Measurements from ENCODE around the gene NCOA1.
"Not testable (repeated sequence)": the region's sequence is repeated elsewhere in the genome, so short reads cannot be mapped to it uniquely, and the experiment has no call there.

The NCOA1 gene

DNA sequence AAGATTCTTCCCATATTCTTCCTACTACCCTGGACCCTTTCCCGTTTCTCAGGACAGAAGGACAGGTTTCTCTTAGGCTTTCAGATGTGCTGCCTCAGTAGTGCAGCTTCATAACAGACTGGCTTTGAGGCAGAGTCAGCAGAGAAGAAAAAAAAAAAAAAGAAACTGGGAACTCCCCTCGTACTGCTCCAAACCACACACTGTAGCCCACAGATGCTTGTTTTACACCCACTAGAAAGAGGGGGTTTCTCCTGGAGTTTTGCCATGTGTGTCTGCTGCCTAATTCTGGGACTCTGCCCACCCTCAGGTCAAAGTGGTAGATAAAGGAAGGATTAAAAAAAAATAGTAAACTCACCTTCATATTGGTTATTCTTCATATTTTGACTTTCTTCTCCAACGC lies 95.9 kb downstream of the NCOA1 start:
- no peak for DNase-seq

DNA sequence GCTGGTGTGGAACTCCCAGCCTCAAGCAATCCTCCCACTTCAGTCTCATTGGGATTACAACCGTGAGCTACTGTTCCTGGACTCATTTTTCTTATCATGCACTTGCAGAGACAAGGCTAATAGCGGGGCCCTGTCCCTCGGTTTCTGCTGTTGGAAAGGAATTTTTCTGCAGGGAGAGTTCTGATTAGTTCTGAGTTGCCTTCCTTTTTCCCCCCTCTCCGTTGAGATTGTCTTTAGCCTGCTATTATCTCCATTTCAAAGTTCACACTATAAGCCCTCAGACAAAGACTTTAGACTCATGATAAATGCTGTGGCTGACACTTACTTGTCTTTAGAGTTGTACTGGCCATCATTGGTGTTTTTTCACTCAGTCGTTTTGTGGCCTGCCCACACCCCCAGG lies 97.2 kb downstream of the NCOA1 start:
- no peak for DNase-seq

DNA sequence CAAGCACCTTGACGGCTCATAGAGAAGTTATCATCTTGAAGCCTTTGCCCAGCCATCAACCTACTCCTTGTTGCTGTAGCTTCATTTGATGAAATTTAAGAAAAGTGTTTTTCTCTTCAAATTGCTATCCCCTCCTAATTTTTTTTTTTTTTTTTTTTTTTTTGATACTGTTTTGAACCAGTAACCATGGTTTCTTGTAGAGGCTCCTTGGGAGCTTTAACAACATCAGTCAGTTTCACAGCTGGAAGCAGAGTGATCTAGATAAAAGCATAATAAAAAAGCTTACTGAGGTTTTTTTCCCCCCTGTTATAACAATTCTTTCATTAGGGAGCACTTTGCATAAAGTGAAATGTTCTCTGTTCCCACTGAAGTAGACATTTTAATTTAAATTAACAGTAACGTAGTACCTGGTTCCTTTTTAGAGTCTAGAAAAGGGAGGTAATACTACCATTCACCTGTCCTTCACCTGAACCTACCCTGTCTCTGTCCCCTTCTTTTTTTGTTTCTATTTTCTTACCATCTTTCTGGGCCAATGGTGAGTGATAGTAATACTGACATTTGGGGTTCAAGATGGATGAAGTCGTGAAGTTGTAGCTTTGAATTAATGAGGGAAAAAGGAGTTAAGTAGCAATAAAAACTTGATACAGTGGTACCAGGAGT lies 101.5 kb downstream of the NCOA1 start:
- no peak for DNase-seq

DNA sequence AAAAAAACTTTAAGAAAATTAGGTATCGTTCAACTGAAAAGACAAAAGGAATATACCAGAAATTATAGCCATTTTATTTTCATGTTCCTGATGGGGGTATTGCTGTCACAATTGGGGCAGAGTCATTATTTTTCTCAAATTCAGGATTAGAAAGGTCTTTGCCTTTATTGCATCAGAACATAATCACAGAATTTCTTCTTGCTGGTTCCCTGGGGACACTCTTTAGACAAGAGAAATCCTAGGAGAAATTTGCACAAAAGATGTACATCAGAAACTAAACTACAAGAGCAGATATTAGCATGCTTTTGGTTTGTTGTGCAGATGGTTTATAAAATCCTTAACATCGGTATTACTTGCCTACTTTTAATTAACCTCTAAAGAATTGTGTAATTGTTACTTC lies 103.2 kb downstream of the NCOA1 start:
- no peak for DNase-seq

DNA sequence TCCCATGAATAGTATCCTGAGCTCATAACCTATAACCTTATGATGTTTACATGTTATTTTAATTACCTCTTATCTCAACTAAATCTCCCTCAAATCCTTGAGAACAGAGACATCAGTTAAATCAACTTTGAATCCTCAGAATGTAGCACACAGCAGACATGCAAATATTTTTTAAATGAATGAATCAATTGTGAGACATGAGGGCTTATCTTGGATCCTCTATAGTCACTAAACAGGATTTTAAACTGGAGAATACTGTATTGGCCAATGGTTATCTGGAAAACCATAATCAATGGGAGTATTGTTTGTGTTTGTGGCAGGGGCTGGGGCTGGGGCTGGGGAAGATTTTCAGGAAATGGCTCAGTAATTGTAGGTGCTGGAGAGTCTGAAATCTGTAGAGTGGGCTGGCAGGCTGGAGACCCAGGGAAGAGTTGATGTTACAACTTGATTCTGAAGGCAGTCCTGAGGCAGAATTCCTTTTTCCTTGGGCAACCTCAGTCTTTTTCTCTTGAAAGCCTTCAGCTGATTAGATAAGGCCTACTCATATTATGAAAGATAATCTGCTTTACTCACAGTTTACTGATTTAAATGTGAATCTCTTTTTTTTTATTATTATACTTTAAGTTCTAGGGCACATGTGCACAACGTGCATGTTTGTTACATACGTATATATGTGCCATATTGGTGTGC lies 106.3 kb downstream of the NCOA1 start:
- no peak for DNase-seq

DNA sequence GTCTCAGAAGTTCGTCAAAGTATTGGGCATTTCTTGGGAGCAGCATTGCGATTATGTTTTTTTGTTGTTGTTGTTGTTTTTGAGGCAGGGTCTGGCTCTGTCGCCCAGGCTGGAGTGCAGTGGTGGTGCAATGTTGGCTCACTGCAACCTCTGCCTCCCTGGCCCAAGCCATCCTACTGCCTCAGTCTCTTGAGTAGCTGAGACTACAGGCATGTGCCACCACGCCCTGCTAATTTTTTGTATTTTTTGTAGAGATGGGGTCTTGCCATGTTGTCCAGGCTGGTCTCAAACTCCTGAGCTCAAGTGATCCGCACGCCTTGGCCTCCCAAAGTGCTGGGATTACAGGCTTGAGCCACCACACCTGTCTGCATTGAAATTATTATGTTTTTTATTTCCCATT lies 109.1 kb downstream of the NCOA1 start:
- not testable (repeated sequence) for DNase-seq

DNA sequence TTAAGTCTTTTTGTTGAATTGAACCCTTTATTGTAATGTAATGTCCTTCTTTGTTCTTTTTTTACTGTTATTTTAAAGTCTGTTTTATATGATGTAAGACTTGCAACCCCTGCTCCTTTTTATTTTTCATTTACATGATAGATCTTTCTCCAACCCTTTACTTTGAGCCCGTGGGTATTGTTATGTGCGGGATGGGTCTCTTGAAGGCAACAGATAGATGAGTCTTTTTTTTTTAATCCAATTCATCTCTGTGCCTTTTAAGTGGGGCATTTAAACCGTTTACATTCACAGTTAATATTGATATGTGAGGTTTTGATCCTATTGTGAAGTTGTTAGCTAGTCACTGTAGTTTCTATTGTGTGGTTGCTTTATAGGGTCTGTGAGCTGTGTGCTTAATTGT lies 120.6 kb downstream of the NCOA1 start:
- no peak for DNase-seq

DNA sequence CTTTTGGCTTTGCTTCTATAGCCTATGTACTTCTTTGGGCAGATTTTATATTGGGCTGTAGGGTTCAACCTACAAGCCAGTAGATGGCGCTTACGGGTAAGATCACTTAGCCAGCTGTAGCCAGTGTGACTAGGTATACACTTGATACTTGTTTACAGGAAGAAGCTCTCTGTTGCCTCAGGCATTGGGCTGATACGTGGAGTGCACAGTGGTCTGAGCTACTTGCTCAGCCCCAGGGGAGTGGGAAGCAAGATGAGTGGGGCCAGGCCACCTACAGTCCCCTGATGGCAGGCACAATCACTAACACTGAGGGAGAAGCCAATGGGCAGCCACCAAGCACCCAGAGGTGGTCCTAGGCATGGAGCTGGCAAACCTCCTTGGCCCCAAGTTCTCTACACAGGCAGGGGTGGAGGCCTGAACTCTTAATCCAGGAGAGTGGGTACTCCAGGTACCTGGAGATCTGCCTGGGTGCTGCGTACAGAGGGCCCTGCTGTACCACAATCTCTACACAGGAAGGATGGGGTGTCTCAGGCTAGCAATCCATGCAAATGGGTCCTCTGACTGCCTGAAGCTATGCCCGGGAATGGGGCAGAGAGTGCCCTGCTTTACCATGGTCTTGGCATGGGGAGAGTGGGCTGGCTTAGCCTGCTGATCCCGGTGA lies 122.2 kb downstream of the NCOA1 start:
- no peak for DNase-seq

DNA sequence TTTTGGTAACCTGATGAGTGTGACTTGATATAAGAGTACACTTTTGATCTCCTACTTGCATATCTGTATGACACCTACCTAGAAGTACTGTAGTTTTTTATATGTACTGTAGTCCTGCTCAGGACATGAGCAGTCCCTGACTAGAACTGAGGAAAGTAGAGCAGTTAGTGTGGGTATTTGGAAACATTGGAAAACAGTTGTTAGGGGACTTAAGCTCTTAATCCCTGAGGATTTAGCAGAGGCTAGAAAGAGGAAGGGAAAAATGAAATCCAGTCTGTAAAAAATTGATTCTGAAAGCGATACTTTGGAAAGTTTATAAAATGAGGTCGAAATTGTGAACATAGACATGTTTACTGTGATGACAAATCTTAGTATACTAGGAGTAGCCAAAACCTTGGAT lies 125.6 kb downstream of the NCOA1 start:
- DNase-seq, result no peak

DNA sequence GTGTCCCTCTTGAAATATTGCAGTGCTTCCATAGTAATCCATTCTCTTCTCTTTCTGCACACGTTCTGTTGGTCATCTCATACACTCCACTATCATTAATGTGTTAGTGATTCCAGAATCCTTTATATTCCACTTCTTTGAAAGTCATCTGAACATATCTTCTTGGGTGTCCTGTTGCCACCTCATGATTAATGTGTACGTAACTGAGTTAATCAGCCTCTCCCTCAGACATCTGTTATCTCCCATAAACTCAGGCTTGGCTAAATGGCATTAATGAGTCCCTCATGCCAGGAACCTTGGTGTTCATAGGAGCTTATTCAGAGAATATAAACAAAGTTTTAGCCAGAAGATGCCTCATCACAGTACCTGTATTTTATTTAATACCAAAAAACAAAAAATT lies 126.4 kb downstream of the NCOA1 start:
- no peak for DNase-seq

DNA sequence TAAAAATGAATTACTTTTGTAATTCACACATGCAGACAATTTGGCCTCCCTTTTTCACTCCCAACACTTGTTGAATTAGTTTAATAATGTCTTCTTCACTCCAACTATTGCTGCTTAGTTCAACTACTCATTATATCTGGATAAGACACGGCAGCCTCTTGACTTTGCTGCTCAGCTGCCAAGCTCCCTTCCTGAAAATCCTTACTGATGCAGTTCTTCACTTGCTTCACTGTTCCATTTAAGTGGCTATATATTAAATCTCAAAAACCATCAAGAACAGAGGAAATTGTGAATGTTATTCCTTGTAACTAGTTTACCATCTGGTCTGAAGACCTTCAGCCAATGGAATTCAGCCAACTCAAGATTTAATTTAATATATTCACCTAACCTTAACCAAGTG lies 127.1 kb downstream of the NCOA1 start:
- no peak for DNase-seq

DNA sequence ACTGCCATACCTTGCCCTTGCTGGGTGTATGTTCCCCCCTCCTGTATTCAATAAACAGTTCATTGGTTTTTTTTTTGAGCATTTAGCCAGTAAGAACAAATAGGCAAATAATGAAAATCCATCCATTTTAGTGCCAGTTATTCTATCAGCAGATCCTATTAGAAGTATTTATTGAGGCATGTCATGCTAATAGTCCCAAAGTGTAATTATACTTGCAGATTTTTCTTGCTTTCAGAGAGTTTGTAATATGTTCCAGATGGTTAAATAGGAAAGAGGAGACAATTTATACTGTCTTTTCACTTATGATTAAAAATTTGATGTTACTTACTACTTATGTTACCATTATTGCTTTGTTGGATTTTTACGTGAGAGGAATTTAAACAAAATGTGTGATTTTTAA lies 127.6 kb downstream of the NCOA1 start:
- DNase-seq, result no peak

DNA sequence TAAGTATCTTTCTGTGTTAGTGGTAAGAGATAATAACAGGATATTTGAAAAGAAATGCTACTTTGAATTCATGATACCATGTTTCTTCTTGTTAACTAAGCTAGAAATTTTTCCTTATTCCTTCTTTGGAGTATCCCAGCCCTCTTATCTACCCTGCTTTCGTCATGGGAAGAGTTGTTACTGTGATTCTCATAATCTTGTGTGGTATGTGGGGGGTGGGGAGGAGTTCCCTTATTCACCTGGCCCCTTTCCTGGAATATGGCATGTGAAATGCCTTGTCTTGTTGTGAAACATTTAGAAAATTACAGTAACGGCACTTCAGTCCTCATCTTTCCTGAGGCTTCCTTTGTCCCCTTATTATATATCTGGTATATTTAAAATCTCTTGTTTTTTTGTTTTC lies 129.9 kb downstream of the NCOA1 start:
- DNase-seq, result no peak

DNA sequence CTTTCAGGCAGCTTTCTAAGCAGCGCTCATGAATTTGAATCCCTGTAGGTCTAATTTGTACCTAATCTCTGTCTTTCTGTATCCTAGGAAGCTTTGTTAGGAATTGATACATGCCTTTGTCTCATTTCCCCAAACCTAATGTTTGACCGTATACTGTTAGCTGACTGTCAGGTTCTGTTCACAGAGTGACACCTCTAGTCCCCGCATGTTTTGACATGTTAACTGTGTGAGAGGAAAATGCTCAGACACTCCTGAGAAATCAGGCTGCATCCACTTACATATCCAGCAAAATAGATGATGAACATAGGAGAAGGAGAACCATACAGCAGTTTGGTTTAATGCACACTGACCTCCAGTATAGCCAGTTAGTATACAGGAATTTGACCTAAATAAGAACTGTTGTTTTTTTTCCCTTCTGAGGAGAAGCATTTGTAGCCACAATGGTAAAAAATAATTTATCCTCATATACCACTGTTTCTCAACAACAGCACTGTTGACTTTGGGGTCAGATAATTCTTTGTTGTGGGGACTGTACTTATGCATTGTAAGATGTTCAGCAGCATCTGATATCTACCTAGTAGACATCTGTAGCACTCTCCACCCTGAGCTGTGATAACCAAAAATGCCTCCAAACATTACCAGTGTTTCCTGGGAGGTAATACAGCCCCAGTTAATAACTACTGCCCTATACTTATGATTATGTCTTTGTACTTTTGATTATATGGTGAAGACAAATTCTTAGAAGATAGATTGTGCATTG lies 130.9 kb downstream of the NCOA1 start:
- DNase-seq, result no peak

DNA sequence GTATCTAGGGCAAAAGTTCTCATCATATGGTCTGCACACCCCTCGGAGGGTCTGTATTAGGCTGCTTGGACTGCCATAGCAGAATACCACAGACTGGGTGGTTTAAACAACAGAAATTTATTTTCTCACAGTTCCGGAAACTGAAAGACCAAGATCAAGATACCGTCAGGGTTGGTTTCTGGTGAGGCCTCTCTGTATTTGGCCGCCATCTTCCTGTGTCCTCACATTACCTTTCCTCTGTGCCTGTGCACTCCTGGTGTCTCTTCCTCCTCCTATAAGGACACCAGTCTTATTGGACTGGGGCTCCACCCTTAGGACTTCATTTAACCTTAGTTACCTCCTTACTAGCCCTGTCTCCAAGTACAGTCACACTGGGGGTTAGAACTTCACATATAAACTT lies 132.5 kb downstream of the NCOA1 start:
- DNase-seq, result no peak

DNA sequence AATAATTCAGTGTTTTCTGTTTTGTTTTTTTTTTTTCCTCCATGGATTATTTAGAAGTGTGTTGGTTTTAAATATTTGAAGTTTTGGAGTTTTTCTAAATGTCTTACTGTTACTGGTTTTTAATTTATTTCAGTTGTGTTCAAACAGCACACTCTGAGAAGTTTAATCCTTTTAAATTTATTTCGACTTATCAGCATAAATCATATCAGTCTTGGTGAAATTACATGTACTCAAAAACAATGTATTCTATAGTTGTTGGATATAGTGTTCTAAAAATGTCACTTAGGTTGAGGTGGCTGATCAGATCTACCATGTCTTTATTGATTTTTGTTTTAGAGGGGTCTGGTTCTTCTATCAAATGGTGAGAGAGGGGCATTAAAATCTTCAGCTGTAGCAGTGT lies 134.7 kb downstream of the NCOA1 start:
- no peak for DNase-seq

DNA sequence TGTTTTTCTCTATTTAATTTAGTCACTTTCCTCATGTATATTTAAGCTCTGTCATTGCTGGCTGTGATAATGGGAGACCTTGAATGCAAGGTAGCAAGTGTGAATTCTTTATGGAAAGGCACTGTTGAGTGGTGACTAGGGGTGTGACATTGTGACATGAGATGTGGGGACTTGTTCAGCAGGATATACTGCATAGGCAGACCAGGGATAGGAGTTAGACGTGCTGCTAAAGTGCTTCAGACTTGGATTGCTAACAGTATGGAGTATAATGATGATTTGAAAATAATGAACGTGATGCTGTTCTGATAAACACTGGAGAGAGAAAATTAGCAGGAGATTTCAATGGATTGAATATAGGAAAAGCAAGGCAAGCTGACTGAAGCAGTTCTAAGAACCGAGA lies 135.1 kb downstream of the NCOA1 start:
- DNase-seq, result no peak

DNA sequence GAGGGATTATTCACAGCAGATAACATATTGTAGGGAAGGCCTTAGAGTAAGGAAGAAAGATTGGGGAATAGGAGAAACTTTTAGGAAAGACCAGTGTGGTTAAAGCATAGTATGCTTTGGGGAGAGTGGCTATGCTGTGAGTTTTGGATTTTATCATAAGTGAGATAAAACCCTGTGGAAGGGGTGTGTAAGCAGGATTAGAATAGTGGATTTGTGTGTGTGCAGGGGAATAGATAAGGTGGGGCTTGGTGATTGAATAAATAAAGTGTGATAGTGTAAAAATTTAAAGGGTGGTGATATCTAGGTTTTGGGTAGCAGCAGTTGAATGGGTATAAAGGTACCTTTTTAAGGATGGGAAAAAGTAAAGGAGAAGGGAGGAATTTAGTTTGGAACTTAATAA lies 137.7 kb downstream of the NCOA1 start:
- no peak for DNase-seq

DNA sequence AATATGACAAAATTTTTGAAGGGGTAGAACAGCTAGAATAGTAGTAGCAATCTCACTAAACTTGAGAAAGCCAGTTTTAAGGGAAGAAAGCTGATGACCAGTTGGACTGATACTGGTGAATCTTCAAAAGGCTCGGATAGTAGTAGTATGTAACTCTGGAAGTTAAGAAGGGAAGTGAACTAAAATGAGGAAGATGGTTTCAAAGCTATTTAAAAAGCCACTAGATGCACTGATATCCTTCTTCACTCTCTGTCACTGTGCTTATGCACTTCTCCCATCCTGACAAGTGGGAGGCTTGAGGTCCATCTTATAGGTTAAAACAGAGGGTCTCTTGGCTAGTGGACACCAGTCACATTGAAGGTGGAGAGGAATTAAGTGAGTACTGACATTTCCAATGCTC lies 141.1 kb downstream of the NCOA1 start:
- DNase-seq, result no peak

DNA sequence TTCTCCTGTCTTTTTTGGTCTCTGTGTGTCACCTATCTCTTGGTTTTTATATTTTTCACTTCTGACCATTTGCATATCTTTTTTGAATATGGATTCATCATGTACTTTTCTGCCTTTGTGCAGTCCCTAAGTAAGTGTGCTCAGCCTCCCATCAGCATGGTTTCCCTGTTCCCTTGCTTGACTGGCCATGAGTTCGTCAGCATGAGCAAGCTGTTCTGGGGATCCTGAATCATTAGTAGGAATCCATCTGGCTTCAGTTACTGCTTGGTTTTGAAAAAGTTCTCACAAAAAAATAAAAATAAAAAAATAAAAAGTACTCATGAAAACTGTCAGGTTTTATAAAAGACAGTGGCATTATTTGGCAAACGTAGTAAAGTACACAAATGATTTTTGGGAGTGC lies 144.1 kb downstream of the NCOA1 start:
- no peak for DNase-seq

DNA sequence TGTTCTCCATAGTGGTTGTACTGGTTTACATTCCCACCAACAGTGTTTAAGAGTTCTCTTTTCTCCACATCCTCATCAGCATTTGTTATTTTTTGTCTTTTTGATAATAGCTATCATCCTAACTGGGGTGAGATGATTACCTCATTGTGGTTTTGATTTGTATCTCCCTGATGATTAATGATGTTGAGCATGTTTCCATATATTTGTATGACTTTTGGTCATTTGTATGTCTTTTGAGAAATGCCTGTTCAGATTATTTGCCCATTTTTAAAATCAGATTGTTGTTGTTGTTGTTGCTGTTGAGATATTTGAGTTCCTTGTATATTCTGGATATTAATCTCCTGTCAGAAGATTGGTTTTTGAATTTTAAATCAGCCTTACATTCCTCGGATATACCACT lies 147.5 kb downstream of the NCOA1 start:
- DNase-seq, result no peak

DNA sequence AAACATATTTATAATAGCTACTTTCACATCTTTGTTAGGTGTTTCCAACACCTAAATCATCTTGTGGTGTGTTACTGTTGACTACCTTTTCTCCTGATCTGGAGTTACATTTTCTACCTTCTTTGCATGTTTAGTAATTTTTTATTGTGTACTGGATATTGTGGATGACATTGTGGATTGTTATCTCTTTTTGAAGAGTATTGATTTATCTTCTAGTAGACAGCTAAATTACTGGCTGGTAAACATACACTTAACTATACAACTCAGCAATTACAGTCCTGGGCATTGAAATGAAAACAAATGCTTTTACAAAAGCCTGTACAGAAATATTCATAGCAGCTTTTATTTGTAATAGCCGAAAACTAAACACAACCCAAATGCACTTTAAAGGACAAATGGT lies 151.3 kb downstream of the NCOA1 start:
- no peak for DNase-seq

DNA sequence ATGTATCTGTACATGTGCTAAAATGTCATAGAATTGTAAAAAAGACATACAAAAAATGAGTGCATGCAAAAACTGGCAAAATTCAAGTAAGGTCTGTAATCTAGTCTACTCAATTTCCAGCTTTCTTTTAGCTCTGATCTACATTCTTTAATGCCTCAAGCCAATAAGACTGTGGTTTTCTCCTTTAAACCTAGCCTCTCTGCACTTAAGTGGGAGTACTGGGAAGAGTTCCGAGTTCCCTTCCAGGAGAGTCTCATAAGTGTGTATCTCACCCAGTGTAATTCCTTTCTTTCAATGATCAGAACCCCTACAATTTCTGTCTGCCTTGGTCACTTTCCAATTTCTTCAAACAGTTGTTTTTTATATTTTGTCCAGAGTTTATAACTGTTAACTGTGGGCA lies 152.0 kb downstream of the NCOA1 start:
- no peak for DNase-seq

DNA sequence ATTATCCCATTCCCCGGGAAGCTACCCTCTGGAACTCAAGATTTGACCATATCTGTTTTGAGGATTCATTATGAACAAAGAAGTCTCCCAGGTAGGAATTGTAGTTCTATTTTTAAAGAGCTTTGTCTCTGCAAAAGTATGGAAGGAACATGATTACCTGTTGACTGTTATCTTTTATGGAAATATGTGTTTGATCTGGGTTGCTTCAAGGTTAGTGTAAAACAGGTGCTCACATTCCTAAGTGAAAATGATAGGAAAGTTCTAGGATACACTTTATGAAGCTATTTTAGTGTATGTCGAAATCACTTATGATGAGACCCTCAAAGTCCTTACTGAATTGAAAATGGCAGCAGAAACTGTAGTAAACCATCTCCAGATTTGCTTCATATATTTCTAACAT lies 153.0 kb downstream of the NCOA1 start:
- DNase-seq, result no peak

All from activated CD4-positive, alpha-beta T cell treated with anti-CD3 and anti-CD28 coated beads, Interleukin-2, amount 50 U/mL, for 1 hour (primary cell).